WI38 (cell line): ENCODE results near the gene DGKA.
"Not testable (repeated sequence)": the region's sequence is repeated elsewhere in the genome, so short reads cannot be mapped to it uniquely, and the experiment has no call there.

Source experiments
- H3K4me3 ChIP-seq: 2 replicates; pipeline ENCODE4 v1.5.1; 2011; ENCODE audit warnings: low read depth, mild to moderate bottlenecking, control low read depth, low read length
- TF ChIP-seq, protein P1 (sequence below): IDR thresholded peaks from 2 replicates; pipeline ENCODE4 v1.5.1; 2012; ENCODE audit warnings: low read depth, mild to moderate bottlenecking, control low read depth, low read length

The DGKA gene

DNA sequence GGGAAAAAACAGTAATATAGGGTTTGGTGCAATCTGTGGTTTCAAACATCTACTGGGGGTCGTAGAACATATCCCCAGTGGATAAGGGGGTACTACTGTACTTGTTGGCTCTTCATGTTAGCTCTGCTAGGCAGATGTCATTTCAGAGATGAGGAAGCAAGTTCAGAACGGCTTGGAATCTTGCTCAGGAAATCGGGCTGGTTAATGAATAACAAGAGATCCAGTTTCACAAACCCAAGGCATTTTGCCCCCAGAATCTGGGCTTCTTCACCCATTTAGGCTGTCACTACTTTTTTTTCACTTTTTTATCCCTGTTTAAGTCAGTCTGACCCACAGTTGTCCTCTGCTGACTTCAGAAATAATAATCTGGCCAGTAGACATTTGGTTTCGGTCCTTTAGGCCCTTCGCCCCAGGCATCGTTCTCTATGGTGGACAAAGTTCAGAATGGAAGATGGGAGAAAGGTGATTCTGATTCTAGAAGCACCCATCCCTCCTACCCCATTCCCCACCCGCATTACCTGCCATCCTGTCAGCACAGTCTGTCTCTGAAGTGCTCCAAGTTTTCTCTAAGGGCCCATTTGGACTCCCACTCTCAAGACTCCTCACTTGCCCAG lies 70.6 kb downstream of the DGKA start:
- no peak overlapping the region for H3K4me3 ChIP-seq
- TF ChIP-seq, protein P1, sequence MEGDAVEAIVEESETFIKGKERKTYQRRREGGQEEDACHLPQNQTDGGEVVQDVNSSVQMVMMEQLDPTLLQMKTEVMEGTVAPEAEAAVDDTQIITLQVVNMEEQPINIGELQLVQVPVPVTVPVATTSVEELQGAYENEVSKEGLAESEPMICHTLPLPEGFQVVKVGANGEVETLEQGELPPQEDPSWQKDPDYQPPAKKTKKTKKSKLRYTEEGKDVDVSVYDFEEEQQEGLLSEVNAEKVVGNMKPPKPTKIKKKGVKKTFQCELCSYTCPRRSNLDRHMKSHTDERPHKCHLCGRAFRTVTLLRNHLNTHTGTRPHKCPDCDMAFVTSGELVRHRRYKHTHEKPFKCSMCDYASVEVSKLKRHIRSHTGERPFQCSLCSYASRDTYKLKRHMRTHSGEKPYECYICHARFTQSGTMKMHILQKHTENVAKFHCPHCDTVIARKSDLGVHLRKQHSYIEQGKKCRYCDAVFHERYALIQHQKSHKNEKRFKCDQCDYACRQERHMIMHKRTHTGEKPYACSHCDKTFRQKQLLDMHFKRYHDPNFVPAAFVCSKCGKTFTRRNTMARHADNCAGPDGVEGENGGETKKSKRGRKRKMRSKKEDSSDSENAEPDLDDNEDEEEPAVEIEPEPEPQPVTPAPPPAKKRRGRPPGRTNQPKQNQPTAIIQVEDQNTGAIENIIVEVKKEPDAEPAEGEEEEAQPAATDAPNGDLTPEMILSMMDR: no peak

DNA sequence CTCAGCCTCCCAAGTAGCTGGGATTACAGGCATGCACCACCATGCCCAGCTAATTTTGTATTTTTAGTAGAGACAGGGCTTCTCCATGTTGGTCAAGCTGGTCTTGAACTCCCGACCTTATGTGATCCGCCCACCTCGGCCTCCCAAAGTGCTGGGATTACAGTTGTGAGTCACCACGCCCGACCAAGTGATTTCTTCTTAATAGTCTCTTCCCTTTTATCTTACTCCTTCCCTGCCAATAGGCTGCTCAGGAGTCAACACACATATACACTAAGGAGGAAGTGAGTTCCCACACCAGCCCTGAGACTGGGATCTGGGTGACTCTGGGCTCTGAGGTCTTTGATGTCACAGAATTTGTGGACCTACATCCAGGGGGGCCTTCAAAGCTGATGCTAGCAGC lies 72.4 kb downstream of the DGKA start:
- H3K4me3 ChIP-seq: not testable (repeated sequence)
